H1 (cell line): ENCODE results near the gene OVCA2. TPM values are rescaled to one million over a fixed set of nuclear protein-coding genes. Genes with fewer than 3 reads are reported as not detected.

ENCODE experiments used
- EGR1 ChIP-seq: IDR thresholded peaks from 2 replicates; pipeline ENCODE4 v1.6.1; 2011; ENCODE audit warnings: low read depth, low read length, borderline replicate concordance
- FOSL1 ChIP-seq: IDR thresholded peaks from 2 replicates; pipeline ENCODE4 v1.6.1; 2011; ENCODE audit warnings: mild to moderate bottlenecking, low read depth, low read length, moderate library complexity; ENCODE audit not compliant: insufficient read depth
- JUN ChIP-seq: IDR thresholded peaks from 2 replicates; pipeline ENCODE4 v1.6.1; 2011; ENCODE audit warnings: low read depth, mild to moderate bottlenecking, improper control_type of control experiment, low read length
- KDM4A ChIP-seq: IDR thresholded peaks from one replicate; pipeline ENCODE4 v1.7.1; 2012; ENCODE audit warnings: low read depth, mild to moderate bottlenecking, moderate library complexity, low read length, inconsistent platforms; ENCODE audit not compliant: severe bottlenecking
- RAD21 ChIP-seq, 2 experiments: IDR thresholded peaks in 1 of 2; conservative IDR thresholded peaks in 1 of 2; 2 replicates each; pipeline ENCODE4 v1.6.1; 2011; ENCODE audit warnings: low read depth in 2 of 2, low read length in 2 of 2, improper control_type of control experiment in 1 of 2, inconsistent platforms in 1 of 2, mild to moderate bottlenecking in 1 of 2, moderate library complexity in 1 of 2
- SAP30 ChIP-seq: fragments of 300-600 bp; sonication (generic); IDR thresholded peaks from 2 replicates; pipeline ENCODE4 v1.7.1; 2012; ENCODE audit warnings: low read length, moderate library complexity, mild to moderate bottlenecking, inconsistent platforms; ENCODE audit not compliant: insufficient read depth, insufficient replicate concordance
- SIX5 ChIP-seq: IDR thresholded peaks from 2 replicates; pipeline ENCODE4 v1.6.1; 2011; ENCODE audit warnings: mild to moderate bottlenecking, low read depth, low read length
- SP4 ChIP-seq: IDR thresholded peaks from 2 replicates; pipeline ENCODE4 v1.6.1; 2012; ENCODE audit warnings: low read length, inconsistent platforms
- polyA plus RNA-seq, 7 experiments: library from polyadenylated mRNA; depleted of rRNA in 3 of 7; stranded (reverse) in 5 of 7; unstranded in 2 of 7; fragments of >200 nt in 5 of 7; fragments of 200-250 nt in 2 of 7; gene quantifications; 1 replicate in 5 of 7; 2 replicates in 1 of 7; 4 replicates in 1 of 7; pipeline versions ENCODE4 v1.2.1 to v1.2.3, GENCODE V29; 2011 to 2013; ENCODE audit warnings: missing spikeins in 2 of 7, mixed read lengths in 2 of 7
- total RNA-seq: library from RNA; stranded (reverse); fragmentation: NEBNext Ultra II Directional; extraction: Animal tissue kit (Norgen Biotek cat#: 25700); gene quantifications from 2 replicates; pipeline ENCODE4 v1.2.1, GENCODE V29; 2021
- TF ChIP-seq, protein P1 (sequence below): fragments of 300-600 bp; sonication (generic); IDR thresholded peaks from 2 replicates; pipeline ENCODE4 v1.7.1; 2012; ENCODE audit warnings: low read length, moderate library complexity, mild to moderate bottlenecking, inconsistent platforms; ENCODE audit not compliant: insufficient replicate concordance

The OVCA2 gene
- total and polyA plus RNA-seq, 2 of the 8 experiments (the other 6 are each of a cell fraction or from before 2014, with no cell fraction given) = 15.3 to 37.0 TPM

DNA sequence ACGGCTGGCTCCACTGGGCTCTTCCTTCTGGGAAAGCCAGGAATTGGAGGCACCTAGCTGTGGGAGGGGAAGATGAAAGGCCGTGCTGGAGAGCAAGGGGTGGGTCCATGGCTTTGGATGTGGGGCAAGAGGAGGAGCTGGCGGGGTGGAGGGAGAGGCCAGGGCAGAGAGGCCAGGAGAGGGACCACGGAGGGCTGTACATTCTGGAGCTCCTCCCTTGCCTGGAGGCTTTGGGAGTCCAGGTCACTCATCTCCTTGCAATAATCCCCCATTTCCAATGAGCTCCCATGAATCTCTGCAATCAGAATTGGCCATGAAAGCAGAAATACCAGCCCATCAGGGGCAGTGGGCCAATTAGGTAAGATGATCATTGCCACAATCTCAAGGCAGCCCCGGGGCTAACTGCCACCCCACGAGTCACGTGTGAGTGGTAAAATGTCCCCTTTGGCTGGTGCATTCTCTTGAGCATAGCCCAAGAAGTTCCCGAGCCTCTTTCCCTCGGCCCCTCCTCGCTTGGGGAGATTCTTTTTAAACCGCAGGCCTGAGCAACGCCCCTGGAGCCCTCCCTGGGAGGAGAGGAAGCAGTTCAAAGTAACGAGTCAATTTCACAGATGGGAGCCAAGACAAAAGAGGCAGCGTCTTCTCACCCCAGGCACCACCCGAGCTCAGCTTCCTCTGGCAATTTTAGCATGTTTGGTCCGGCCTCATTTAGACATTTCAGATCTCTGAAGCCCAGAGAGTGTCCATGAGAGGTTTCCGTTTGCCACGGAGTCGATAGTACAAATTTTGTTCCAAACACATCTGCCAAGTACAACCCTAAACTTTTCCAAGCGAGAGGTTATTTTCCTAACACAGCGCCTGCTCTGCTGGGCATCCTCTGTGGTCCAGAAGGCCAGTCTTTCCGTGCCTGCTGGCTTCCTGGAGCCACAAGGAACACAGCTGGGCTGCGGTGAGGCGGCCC is 30.1 kb upstream of the OVCA2 start (continued):
- TF ChIP-seq, protein P1, sequence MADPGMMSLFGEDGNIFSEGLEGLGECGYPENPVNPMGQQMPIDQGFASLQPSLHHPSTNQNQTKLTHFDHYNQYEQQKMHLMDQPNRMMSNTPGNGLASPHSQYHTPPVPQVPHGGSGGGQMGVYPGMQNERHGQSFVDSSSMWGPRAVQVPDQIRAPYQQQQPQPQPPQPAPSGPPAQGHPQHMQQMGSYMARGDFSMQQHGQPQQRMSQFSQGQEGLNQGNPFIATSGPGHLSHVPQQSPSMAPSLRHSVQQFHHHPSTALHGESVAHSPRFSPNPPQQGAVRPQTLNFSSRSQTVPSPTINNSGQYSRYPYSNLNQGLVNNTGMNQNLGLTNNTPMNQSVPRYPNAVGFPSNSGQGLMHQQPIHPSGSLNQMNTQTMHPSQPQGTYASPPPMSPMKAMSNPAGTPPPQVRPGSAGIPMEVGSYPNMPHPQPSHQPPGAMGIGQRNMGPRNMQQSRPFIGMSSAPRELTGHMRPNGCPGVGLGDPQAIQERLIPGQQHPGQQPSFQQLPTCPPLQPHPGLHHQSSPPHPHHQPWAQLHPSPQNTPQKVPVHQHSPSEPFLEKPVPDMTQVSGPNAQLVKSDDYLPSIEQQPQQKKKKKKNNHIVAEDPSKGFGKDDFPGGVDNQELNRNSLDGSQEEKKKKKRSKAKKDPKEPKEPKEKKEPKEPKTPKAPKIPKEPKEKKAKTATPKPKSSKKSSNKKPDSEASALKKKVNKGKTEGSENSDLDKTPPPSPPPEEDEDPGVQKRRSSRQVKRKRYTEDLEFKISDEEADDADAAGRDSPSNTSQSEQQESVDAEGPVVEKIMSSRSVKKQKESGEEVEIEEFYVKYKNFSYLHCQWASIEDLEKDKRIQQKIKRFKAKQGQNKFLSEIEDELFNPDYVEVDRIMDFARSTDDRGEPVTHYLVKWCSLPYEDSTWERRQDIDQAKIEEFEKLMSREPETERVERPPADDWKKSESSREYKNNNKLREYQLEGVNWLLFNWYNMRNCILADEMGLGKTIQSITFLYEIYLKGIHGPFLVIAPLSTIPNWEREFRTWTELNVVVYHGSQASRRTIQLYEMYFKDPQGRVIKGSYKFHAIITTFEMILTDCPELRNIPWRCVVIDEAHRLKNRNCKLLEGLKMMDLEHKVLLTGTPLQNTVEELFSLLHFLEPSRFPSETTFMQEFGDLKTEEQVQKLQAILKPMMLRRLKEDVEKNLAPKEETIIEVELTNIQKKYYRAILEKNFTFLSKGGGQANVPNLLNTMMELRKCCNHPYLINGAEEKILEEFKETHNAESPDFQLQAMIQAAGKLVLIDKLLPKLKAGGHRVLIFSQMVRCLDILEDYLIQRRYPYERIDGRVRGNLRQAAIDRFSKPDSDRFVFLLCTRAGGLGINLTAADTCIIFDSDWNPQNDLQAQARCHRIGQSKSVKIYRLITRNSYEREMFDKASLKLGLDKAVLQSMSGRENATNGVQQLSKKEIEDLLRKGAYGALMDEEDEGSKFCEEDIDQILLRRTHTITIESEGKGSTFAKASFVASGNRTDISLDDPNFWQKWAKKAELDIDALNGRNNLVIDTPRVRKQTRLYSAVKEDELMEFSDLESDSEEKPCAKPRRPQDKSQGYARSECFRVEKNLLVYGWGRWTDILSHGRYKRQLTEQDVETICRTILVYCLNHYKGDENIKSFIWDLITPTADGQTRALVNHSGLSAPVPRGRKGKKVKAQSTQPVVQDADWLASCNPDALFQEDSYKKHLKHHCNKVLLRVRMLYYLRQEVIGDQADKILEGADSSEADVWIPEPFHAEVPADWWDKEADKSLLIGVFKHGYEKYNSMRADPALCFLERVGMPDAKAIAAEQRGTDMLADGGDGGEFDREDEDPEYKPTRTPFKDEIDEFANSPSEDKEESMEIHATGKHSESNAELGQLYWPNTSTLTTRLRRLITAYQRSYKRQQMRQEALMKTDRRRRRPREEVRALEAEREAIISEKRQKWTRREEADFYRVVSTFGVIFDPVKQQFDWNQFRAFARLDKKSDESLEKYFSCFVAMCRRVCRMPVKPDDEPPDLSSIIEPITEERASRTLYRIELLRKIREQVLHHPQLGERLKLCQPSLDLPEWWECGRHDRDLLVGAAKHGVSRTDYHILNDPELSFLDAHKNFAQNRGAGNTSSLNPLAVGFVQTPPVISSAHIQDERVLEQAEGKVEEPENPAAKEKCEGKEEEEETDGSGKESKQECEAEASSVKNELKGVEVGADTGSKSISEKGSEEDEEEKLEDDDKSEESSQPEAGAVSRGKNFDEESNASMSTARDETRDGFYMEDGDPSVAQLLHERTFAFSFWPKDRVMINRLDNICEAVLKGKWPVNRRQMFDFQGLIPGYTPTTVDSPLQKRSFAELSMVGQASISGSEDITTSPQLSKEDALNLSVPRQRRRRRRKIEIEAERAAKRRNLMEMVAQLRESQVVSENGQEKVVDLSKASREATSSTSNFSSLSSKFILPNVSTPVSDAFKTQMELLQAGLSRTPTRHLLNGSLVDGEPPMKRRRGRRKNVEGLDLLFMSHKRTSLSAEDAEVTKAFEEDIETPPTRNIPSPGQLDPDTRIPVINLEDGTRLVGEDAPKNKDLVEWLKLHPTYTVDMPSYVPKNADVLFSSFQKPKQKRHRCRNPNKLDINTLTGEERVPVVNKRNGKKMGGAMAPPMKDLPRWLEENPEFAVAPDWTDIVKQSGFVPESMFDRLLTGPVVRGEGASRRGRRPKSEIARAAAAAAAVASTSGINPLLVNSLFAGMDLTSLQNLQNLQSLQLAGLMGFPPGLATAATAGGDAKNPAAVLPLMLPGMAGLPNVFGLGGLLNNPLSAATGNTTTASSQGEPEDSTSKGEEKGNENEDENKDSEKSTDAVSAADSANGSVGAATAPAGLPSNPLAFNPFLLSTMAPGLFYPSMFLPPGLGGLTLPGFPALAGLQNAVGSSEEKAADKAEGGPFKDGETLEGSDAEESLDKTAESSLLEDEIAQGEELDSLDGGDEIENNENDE = no peak
- TF ChIP-seq JUN (no peak), FOSL1 (no peak), KDM4A (no peak), SP4 (no peak), RAD21 (IDR thresholded peaks at IDR 0.05 in 1 of 2, conservative IDR thresholded peaks at IDR 0.05 in 1 of 2; ENCODE audit: low read depth in 2 of 2, low read length in 2 of 2) (no peak), EGR1 (no peak), SAP30 (no peak), SIX5 (no peak)
